ENCODE results near the gene RAB31.

DNA sequence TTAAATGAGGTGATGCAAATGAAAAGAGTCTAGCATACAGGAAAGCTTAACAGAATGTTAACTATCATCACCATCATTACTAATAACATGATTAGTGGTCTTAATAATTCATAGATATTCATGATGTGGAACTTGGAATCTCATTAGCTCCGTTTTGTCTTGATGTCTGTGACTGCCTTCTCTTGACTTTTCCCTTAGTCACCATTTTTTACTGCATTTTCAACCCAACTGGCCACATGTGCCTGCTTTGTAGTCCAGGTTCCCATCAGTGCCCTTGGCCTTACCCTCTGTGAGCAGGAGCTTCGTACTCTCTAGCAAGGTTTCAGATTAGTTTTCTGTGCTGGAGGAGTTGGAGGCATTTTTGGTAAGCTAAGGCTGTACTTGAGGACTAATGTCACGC, 47.0 kb downstream of the RAB31 start:
- TF ChIP-seq POLR2AphosphoS5 (IDR thresholded peaks at IDR 0.05), result no peak
- TF ChIP-seq, protein P1, sequence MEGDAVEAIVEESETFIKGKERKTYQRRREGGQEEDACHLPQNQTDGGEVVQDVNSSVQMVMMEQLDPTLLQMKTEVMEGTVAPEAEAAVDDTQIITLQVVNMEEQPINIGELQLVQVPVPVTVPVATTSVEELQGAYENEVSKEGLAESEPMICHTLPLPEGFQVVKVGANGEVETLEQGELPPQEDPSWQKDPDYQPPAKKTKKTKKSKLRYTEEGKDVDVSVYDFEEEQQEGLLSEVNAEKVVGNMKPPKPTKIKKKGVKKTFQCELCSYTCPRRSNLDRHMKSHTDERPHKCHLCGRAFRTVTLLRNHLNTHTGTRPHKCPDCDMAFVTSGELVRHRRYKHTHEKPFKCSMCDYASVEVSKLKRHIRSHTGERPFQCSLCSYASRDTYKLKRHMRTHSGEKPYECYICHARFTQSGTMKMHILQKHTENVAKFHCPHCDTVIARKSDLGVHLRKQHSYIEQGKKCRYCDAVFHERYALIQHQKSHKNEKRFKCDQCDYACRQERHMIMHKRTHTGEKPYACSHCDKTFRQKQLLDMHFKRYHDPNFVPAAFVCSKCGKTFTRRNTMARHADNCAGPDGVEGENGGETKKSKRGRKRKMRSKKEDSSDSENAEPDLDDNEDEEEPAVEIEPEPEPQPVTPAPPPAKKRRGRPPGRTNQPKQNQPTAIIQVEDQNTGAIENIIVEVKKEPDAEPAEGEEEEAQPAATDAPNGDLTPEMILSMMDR (IDR thresholded peaks at IDR 0.05), result no peak

Measured in esophagus muscularis mucosa (tissue), 3 donors.